ENCODE data around the gene OLFML2A. TPM values are rescaled to one million over a fixed set of nuclear protein-coding genes. Genes with fewer than 3 reads are reported as not detected.

The OLFML2A gene
- total RNA-seq, 1 donor from 2014 or later: 148 TPM

DNA sequence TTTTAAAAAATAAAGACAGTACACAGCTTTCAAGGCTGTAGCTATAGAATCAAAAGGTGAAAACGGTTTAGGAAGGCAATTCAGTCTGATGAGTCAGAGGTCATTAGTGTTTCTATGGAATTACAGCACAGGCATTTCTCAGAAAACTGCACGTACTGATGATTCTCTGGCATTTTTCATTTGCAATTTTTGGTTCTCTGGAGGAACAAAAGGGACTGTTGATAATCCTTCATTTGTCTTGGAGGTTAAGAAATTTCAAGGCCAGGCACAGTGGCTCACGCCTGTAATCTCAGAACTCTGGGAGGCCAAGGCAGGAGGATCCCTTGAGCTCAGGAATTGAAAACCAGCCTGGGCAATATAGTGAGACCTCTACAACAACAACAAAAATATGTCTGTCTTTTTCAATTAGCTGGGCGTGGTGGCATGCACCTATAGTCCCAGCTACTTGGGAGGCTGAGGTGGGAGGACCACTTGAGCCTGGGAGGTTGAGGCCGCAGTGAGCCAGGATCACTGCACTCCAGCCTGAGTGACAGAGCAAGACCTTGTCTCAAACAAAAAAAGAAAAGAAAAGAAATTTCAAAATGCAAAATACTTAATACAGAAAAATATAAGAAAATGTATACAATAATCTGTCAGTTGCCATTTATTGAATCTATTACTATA lies 33.1 kb upstream of the OLFML2A start:
- Histone ChIP-seq H3K27ac (ENCODE audit: low read depth, low read length) (no peak overlapping the region), H4K20me1 (ENCODE audit: insufficient read depth, low read length) (no peaks in the 10 kb centered on the region), H3K9ac (ENCODE audit: low read length) (no peak overlapping the region), H2AFZ (ENCODE audit: low read depth, low read length) (no peak overlapping the region), H3K4me3 (ENCODE audit: insufficient read depth, low read depth, low read length) (no peak overlapping the region), H3K9me3 (ENCODE audit: insufficient read depth, low read depth, low read length) (no peaks in the 10 kb centered on the region), H3K4me2 (ENCODE audit: low read length) (peak overlapping the region; percentile 11), H3K27me3 (ENCODE audit: insufficient read depth, low read length) (no peaks in the 10 kb centered on the region), H3K79me2 (ENCODE audit: insufficient read depth, low read length) (no peaks in the 10 kb centered on the region), H3K4me1 (ENCODE audit: insufficient read depth, low read length) (peaks cover 7% of the 10 kb centered on the region), H3K36me3 (ENCODE audit: insufficient read depth, low read length) (no peaks in the 10 kb centered on the region)
- no peak for TF ChIP-seq EZH2 (IDR thresholded peaks at IDR 0.05; ENCODE audit: insufficient read depth, low read length)
- no peak for TF ChIP-seq CTCF (IDR thresholded peaks at IDR 0.05; ENCODE audit: insufficient read depth, low read depth, low read length)
- no peaks in the 10 kb centered on the region for H3K27me3 Mint-ChIP-seq (ENCODE audit: low read depth, unreplicated experiment)
- peaks cover 32% of the 10 kb centered on the region for H3K4me1 Mint-ChIP-seq (ENCODE audit: low read depth, unreplicated experiment)
- no peak overlapping the region for H3K4me3 Mint-ChIP-seq (ENCODE audit: unreplicated experiment)
- H3K9me3 Mint-ChIP-seq (ENCODE audit: unreplicated experiment): peaks cover 2% of the 10 kb centered on the region
- peak overlapping the region; percentile 84 for H3K27ac Mint-ChIP-seq (ENCODE audit: unreplicated experiment)
- DNase-seq (ENCODE audit: low read depth): peak; percentile 37
- H3K36me3 Mint-ChIP-seq (ENCODE audit: low read depth, unreplicated experiment): peaks cover 3% of the 10 kb centered on the region
- peak; percentile 64 for FAIRE-seq

DNA sequence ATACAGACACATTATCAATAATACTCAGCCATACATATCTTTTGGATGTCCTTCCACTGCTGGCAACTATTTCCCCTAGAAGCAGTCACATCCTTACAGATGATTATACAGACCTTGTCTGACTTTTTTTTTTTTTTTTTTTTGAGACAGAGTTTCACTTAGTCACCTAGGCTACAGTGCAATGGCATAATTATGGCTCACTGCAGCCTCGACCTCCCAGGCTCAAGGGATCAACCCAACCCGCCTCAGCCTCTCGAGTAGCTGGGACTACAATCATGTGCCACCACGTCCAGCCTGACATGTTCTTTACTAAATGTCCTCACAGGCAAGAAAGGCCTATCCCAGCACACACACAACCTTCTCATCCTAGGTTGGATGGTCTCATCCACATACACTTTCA lies 29.9 kb upstream of the OLFML2A start:
- Histone ChIP-seq H3K9ac (ENCODE audit: low read length) (no peak overlapping the region), H4K20me1 (ENCODE audit: insufficient read depth, low read length) (no peaks in the 10 kb centered on the region), H2AFZ (ENCODE audit: low read depth, low read length) (no peak overlapping the region), H3K79me2 (ENCODE audit: insufficient read depth, low read length) (no peaks in the 10 kb centered on the region), H3K9me3 (ENCODE audit: insufficient read depth, low read depth, low read length) (no peaks in the 10 kb centered on the region), H3K27ac (ENCODE audit: low read depth, low read length) (no peak overlapping the region), H3K27me3 (ENCODE audit: insufficient read depth, low read length) (no peaks in the 10 kb centered on the region), H3K36me3 (ENCODE audit: insufficient read depth, low read length) (no peaks in the 10 kb centered on the region), H3K4me1 (ENCODE audit: insufficient read depth, low read length) (peaks cover 11% of the 10 kb centered on the region), H3K4me2 (ENCODE audit: low read length) (no peak overlapping the region), H3K4me3 (ENCODE audit: insufficient read depth, low read depth, low read length) (no peak overlapping the region)
- no peaks in the 10 kb centered on the region for H3K36me3 Mint-ChIP-seq (ENCODE audit: low read depth, unreplicated experiment)
- FAIRE-seq: no peak
- no peak for DNase-seq (ENCODE audit: low read depth)
- TF ChIP-seq CTCF (IDR thresholded peaks at IDR 0.05; ENCODE audit: insufficient read depth, low read depth, low read length) (no peak), EZH2 (IDR thresholded peaks at IDR 0.05; ENCODE audit: insufficient read depth, low read length) (no peak)
- H3K4me3 Mint-ChIP-seq (ENCODE audit: unreplicated experiment): no peak overlapping the region
- no peaks in the 10 kb centered on the region for H3K27me3 Mint-ChIP-seq (ENCODE audit: low read depth, unreplicated experiment)
- H3K27ac Mint-ChIP-seq (ENCODE audit: unreplicated experiment): peak overlapping the region; percentile 70
- H3K4me1 Mint-ChIP-seq (ENCODE audit: low read depth, unreplicated experiment): peaks cover 39% of the 10 kb centered on the region
- no peaks in the 10 kb centered on the region for H3K9me3 Mint-ChIP-seq (ENCODE audit: unreplicated experiment)

- FAIRE-seq (no peak), DNase-seq (ENCODE audit: low read depth) (no peak)
- no peak for TF ChIP-seq CTCF (IDR thresholded peaks at IDR 0.05; ENCODE audit: insufficient read depth, low read depth, low read length)
- TF ChIP-seq EZH2 (IDR thresholded peaks at IDR 0.05; ENCODE audit: insufficient read depth, low read length): no peak
- Histone ChIP-seq H4K20me1 (ENCODE audit: insufficient read depth, low read length) (no peaks in the 10 kb centered on the region), H3K4me3 (ENCODE audit: insufficient read depth, low read depth, low read length) (no peak overlapping the region), H3K9me3 (ENCODE audit: insufficient read depth, low read depth, low read length) (no peaks in the 10 kb centered on the region), H3K4me1 (ENCODE audit: insufficient read depth, low read length) (peaks cover 18% of the 10 kb centered on the region), H3K27me3 (ENCODE audit: insufficient read depth, low read length) (no peaks in the 10 kb centered on the region), H3K27ac (ENCODE audit: low read depth, low read length) (no peak overlapping the region), H3K36me3 (ENCODE audit: insufficient read depth, low read length) (no peaks in the 10 kb centered on the region), H3K4me2 (ENCODE audit: low read length) (no peak overlapping the region), H3K9ac (ENCODE audit: low read length) (no peak overlapping the region), H2AFZ (ENCODE audit: low read depth, low read length) (no peak overlapping the region), H3K79me2 (ENCODE audit: insufficient read depth, low read length) (no peaks in the 10 kb centered on the region)
- H3K36me3 Mint-ChIP-seq (ENCODE audit: low read depth, unreplicated experiment): no peaks in the 10 kb centered on the region
- H3K4me3 Mint-ChIP-seq (ENCODE audit: unreplicated experiment): no peak overlapping the region
- no peak overlapping the region for H3K27ac Mint-ChIP-seq (ENCODE audit: unreplicated experiment)
- H3K27me3 Mint-ChIP-seq (ENCODE audit: low read depth, unreplicated experiment): no peaks in the 10 kb centered on the region
- peaks cover 36% of the 10 kb centered on the region for H3K4me1 Mint-ChIP-seq (ENCODE audit: low read depth, unreplicated experiment)
- H3K9me3 Mint-ChIP-seq (ENCODE audit: unreplicated experiment): no peaks in the 10 kb centered on the region
Observed at GRCh38 chr9:124749284-124749683, 27.6 kb upstream of the OLFML2A start.
